IPS-18a (cell line): ENCODE data around the gene ARAP2.

Experiments used
- H3K27ac ChIP-seq: one replicate; pipeline ENCODE4 v1.5.1; 2013; ENCODE audit warnings: low read length
- H3K27me3 ChIP-seq: one replicate; pipeline ENCODE4 v1.6.1; 2013; ENCODE audit warnings: mild to moderate bottlenecking, low read length; ENCODE audit not compliant: control insufficient read depth, insufficient read depth
- H3K36me3 ChIP-seq: one replicate; pipeline ENCODE4 v1.6.1; 2013; ENCODE audit warnings: low read depth, low read length; ENCODE audit not compliant: control insufficient read depth
- H3K4me1 ChIP-seq: one replicate; pipeline ENCODE4 v1.6.1; 2013; ENCODE audit warnings: low read depth, low read length; ENCODE audit not compliant: control insufficient read depth
- H3K4me3 ChIP-seq: one replicate; pipeline ENCODE4 v1.5.1; 2013; ENCODE audit warnings: low read length
- H3K9ac ChIP-seq: one replicate; pipeline ENCODE4 v1.6.1; 2013; ENCODE audit warnings: mild to moderate bottlenecking, low read length, moderate library complexity
- H3K9me3 ChIP-seq: one replicate; pipeline ENCODE4 v1.6.1; 2013; ENCODE audit warnings: low read depth, low read length; ENCODE audit not compliant: control insufficient read depth

Gene ARAP2

GRCh38 chr4:36244257-36245082 is at the start of gene ARAP2:
ARAP2 (minus strand) TSS chr4:36244514; CDS start chr4:36229486, 15,028 bp downstream.
- no peak within 1 kb of the TSS for H3K27ac ChIP-seq

GRCh38 chr4:36292556-36293188 is 48.4 kb upstream of the ARAP2 start:
- H3K27me3 ChIP-seq, result no peaks in the 10 kb centered on the region
- no peaks in the 10 kb centered on the region for H3K9me3 ChIP-seq
- no peaks in the 10 kb centered on the region for H3K36me3 ChIP-seq
- H3K4me1 ChIP-seq, result no peaks in the 10 kb centered on the region
- no peak overlapping the region for H3K9ac ChIP-seq
- no peak overlapping the region for H3K27ac ChIP-seq
- H3K4me3 ChIP-seq, result no peak overlapping the region

More at GRCh38 chr4:36244257-36245082, at the start of gene ARAP2:
- H3K36me3 ChIP-seq, result no peaks in the 10 kb centered on the region
- H3K27me3 ChIP-seq, result peaks cover 29% of the 10 kb centered on the region
- H3K9ac ChIP-seq, result peak within 1 kb of the TSS; percentile 58
- no peaks in the 10 kb centered on the region for H3K9me3 ChIP-seq
- H3K4me1 ChIP-seq, result no peaks in the 10 kb centered on the region
- peak within 1 kb of the TSS; percentile 81 for H3K4me3 ChIP-seq

GRCh38 chr4:36290641-36291040 is 46.3 kb upstream of the ARAP2 start:
- no peak overlapping the region for H3K4me3 ChIP-seq
- no peak overlapping the region for H3K9ac ChIP-seq
- H3K36me3 ChIP-seq, result no peaks in the 10 kb centered on the region
- no peaks in the 10 kb centered on the region for H3K27me3 ChIP-seq
- H3K27ac ChIP-seq, result no peak overlapping the region
- no peaks in the 10 kb centered on the region for H3K4me1 ChIP-seq
- H3K9me3 ChIP-seq, result no peaks in the 10 kb centered on the region

- Histone ChIP-seq H3K27ac (no peak overlapping the region), H3K4me1 (no peaks in the 10 kb centered on the region), H3K9ac (no peak overlapping the region), H3K9me3 (no peaks in the 10 kb centered on the region), H3K27me3 (no peaks in the 10 kb centered on the region), H3K36me3 (no peaks in the 10 kb centered on the region), H3K4me3 (no peak overlapping the region)
Observed at GRCh38 chr4:36288731-36289426, 44.6 kb upstream of the ARAP2 start.

- H3K4me3 ChIP-seq, result no peak overlapping the region
- H3K27me3 ChIP-seq, result no peaks in the 10 kb centered on the region
- H3K9ac ChIP-seq, result no peak overlapping the region
- no peaks in the 10 kb centered on the region for H3K9me3 ChIP-seq
- no peaks in the 10 kb centered on the region for H3K4me1 ChIP-seq
- H3K36me3 ChIP-seq, result no peaks in the 10 kb centered on the region
- H3K27ac ChIP-seq, result no peak overlapping the region
Observed at GRCh38 chr4:36286481-36286871, 42.2 kb upstream of the ARAP2 start.

GRCh38 chr4:36285784-36286480 is 41.6 kb upstream of the ARAP2 start:
- no peaks in the 10 kb centered on the region for H3K9me3 ChIP-seq
- H3K4me3 ChIP-seq, result no peak overlapping the region
- H3K36me3 ChIP-seq, result no peaks in the 10 kb centered on the region
- H3K27ac ChIP-seq, result no peak overlapping the region
- no peak overlapping the region for H3K9ac ChIP-seq
- no peaks in the 10 kb centered on the region for H3K27me3 ChIP-seq
- no peaks in the 10 kb centered on the region for H3K4me1 ChIP-seq

- Histone ChIP-seq H3K4me1 (peaks cover 6% of the 10 kb centered on the region), H3K9me3 (no peaks in the 10 kb centered on the region)
Observed at GRCh38 chr4:36283912-36284465, 39.7 kb upstream of the ARAP2 start.

GRCh38 chr4:36282503-36283030 is 38.3 kb upstream of the ARAP2 start:
- H3K9ac ChIP-seq, result no peak overlapping the region
- H3K4me1 ChIP-seq, result peaks cover 6% of the 10 kb centered on the region
- H3K9me3 ChIP-seq, result no peaks in the 10 kb centered on the region
- no peaks in the 10 kb centered on the region for H3K36me3 ChIP-seq
- H3K4me3 ChIP-seq, result no peak overlapping the region
- H3K27me3 ChIP-seq, result no peaks in the 10 kb centered on the region
- no peak overlapping the region for H3K27ac ChIP-seq

More at GRCh38 chr4:36283912-36284465, 39.7 kb upstream of the ARAP2 start:
- Histone ChIP-seq H3K4me3 (no peak overlapping the region), H3K36me3 (no peaks in the 10 kb centered on the region), H3K27ac (no peak overlapping the region), H3K9ac (no peak overlapping the region), H3K27me3 (no peaks in the 10 kb centered on the region)

GRCh38 chr4:36281384-36282106 is 37.2 kb upstream of the ARAP2 start, which contains the start of gene DTHD1:
DTHD1 (plus strand) TSS chr4:36281616; CDS start chr4:36281759, 143 bp downstream.
- no peak within 1 kb of the TSS for H3K27ac ChIP-seq
- H3K27me3 ChIP-seq, result no peaks in the 10 kb centered on the region

GRCh38 chr4:36280555-36280954 is 36.2 kb upstream of the ARAP2 start:
- Histone ChIP-seq H3K9ac (no peak overlapping the region), H3K4me3 (no peak overlapping the region), H3K27me3 (no peaks in the 10 kb centered on the region), H3K36me3 (no peaks in the 10 kb centered on the region), H3K27ac (no peak overlapping the region), H3K9me3 (no peaks in the 10 kb centered on the region), H3K4me1 (peaks cover 6% of the 10 kb centered on the region)

More at GRCh38 chr4:36281384-36282106, 37.2 kb upstream of the ARAP2 start, which contains the start of gene DTHD1:
- H3K4me1 ChIP-seq, result peaks cover 6% of the 10 kb centered on the region
- H3K4me3 ChIP-seq, result no peak within 1 kb of the TSS
- no peak within 1 kb of the TSS for H3K9ac ChIP-seq
- no peaks in the 10 kb centered on the region for H3K9me3 ChIP-seq
- H3K36me3 ChIP-seq, result no peaks in the 10 kb centered on the region
